Esophagus muscularis mucosa (tissue), 3 donors: ENCODE data around the gene BCAS3.

Source experiments
- POLR2A ChIP-seq: fragments of 450-650 bp; IDR thresholded peaks from one replicate; pipeline ENCODE4 v1.6.1; 2017; ENCODE audit warnings: antibody characterized with exemption, moderate library complexity, mild to moderate bottlenecking, low read depth
- POLR2AphosphoS5 ChIP-seq, 2 donors: sonication (generic); formaldehyde crosslinking; IDR thresholded peaks; one replicate each; pipeline ENCODE4 v1.6.1; 2017; ENCODE audit warnings: antibody characterized with exemption in 2 of 2
- TF ChIP-seq, protein P1 (sequence below), 3 experiments: fragments of 200-600 bp in 2 of 3; fragments of 450-650 bp in 1 of 3; sonication (generic) in 2 of 3; IDR thresholded peaks; one replicate each; pipeline ENCODE4 v1.5.1; 2017 to 2019; ENCODE audit warnings: antibody characterized with exemption in 3 of 3, mild to moderate bottlenecking in 2 of 3, moderate library complexity in 1 of 3

DNA sequence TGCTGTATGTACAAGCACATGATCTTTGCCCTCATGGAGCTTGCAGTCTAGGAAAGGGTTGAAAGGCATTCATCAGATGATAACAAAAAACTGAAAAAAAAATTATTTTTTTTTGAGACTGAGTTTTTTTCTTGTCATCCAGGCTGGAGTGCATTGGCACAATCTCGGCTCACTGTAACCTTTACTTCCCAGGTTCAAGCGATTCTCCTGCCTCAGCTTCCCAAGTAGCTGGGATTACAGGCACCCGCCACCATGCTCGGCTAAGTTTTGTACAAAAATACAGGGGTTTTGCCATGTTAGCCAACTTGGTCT, 38.7 kb upstream of the BCAS3 start:
- TF ChIP-seq, protein P1, sequence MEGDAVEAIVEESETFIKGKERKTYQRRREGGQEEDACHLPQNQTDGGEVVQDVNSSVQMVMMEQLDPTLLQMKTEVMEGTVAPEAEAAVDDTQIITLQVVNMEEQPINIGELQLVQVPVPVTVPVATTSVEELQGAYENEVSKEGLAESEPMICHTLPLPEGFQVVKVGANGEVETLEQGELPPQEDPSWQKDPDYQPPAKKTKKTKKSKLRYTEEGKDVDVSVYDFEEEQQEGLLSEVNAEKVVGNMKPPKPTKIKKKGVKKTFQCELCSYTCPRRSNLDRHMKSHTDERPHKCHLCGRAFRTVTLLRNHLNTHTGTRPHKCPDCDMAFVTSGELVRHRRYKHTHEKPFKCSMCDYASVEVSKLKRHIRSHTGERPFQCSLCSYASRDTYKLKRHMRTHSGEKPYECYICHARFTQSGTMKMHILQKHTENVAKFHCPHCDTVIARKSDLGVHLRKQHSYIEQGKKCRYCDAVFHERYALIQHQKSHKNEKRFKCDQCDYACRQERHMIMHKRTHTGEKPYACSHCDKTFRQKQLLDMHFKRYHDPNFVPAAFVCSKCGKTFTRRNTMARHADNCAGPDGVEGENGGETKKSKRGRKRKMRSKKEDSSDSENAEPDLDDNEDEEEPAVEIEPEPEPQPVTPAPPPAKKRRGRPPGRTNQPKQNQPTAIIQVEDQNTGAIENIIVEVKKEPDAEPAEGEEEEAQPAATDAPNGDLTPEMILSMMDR (IDR thresholded peaks at IDR 0.05), result no peak
- TF ChIP-seq POLR2AphosphoS5 (IDR thresholded peaks at IDR 0.05), result no peak
- TF ChIP-seq POLR2A, result no peak
